ENCODE data around the gene RAB3GAP2.

- TF ChIP-seq CTCF (IDR thresholded peaks at IDR 0.05) (no peak), POLR2A (IDR thresholded peaks at IDR 0.05) (no peak)
Observed at GRCh38 chr1:220129479-220130210, 142.6 kb downstream of the RAB3GAP2 start.

All from esophagus squamous epithelium (tissue), 4 donors.